NCI-H2029 (cell line): Measurements from ENCODE around the gene EML1.
"Not testable (repeated sequence)": the region's sequence is repeated elsewhere in the genome, so short reads cannot be mapped to it uniquely, and the experiment has no call there.

Experiments
- DNase-seq: peaks from one replicate; lab custom pipeline; 2025; lab: John Stamatoyannopoulos, UW

Gene EML1

DNA sequence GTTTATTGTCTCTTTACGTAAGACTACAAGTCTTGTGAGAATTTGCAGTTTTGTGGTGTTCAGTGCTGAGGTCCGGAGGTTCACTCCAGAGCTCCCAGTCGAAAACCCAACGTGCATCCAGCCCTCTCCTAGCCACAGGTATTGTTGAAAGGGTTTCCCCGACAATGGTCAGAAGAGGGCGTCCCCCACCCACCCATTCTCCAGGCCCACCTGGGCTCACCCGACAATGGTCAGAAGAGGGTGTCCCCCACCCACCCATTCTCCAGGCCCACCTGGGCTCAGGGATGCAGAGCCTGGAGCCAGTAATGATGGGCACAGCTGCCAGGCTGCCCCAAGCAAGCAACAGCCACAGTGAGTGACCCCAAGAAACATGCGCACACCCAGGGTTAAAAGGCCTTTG, 145.2 kb downstream of the EML1 start:
- no peak for DNase-seq

DNA sequence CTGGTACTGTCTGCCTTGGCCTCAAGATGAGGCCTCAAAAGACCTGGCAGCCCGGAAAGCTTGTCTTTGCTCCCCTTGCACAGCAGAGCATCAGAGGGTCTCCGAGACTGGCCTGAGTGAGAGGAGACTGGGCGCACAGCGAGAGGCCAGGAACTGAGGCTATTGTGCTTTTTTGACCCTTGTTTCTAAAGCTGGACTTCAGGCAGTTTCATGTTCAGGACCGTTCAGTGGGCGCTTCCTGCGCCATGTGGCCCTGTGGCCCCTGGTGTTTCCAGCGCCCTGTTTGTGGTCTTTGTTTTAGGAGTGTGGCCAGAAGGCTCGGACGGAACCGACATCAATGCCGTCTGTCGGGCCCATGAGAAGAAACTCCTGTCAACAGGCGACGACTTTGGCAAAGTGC, 145.7 kb downstream of the EML1 start:
- DNase-seq, result no peak

GRCh38 chr14:99939421-99939820, 146.2 kb downstream of the EML1 start:
- no peak for DNase-seq

DNA sequence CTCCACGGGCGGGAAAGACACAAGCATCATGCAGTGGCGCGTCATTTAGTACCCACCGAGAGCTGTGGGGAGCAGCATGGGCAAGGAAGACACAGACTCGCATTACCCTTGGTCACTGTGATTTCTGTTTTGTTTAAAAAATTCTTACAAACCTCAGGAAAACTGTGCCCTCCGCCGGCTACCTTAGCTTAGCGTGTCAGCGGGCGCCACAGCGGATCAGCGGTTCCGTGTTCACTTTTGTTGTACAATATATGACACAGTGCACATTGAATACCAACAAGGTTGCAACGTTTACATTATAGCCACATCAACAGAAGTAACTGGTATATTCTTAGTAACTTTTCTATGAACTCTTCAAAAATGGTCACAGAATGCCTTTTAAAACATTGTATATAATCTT, 146.9 kb downstream of the EML1 start:
- no peak for DNase-seq

DNA sequence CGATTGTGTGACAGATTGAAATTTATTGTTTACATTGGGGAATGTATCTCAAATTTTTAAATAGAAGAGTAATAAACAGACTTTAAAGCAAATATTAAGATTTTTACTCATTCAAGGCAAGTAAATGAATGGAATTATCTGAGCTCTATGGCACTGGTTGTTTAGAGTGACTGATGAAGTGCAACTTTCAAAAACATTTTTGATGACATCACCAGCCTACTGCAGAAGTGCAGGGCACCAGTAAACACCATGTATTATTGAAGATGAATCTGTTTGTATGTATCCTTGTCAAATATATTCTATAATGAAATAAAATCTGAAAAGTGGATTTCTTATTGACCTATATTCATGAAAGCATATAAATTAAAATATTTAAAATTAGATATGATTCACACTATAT, 148.0 kb downstream of the EML1 start:
- DNase-seq, result no peak

- DNase-seq, result no peak
Observed at GRCh38 chr14:99943620-99944019, 150.4 kb downstream of the EML1 start.

GRCh38 chr14:99944241-99944651, 151.0 kb downstream of the EML1 start:
- DNase-seq, result no peak

DNA sequence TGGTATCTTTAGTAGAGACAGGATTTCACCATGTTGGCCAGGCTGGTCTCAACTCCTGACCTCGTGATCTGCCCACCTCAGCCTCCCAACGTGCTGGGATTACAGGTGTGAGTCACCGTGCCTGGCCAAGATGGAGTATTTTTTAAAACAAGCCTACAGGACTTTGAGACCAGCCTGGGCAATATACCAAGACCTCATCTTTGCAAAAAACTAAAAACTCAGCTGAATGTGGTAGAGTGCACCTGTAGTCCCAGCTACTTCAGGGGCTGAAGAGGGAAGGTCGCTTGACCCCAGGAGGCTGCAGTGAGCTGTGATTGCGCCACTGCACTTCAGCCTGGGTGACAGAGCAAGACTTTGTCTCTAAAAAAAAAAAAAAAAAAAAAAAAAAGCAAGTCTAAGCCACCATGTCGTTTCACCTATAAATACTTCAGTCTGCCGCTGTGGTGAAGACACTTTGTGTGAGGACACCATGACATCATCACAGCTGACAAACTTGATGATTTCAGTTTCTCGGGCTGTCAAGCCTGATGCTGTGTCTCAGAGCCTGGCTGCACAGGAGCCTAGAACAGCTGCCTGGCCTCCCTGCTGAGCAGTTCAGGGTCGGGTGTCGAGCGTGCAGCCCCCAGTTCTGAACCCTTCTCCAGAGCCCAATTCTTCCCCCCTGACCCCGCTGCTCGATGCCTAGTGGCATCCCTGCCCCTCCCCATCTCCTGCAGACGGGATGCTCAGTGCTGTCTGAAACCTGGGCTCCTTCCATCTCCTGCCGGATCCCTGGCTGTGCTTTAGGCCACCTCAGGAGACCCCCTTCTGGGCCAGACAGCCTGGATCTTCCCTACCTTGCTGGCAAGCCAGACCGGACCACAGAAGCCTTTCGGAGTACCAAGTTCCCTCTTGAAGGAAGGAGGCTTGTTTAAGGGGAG, 152.8 kb downstream of the EML1 start:
- no peak for DNase-seq

GRCh38 chr14:99946652-99947489, 153.7 kb downstream of the EML1 start:
- DNase-seq, result no peak

GRCh38 chr14:99947695-99948094, 154.5 kb downstream of the EML1 start:
- DNase-seq, result no peak

DNA sequence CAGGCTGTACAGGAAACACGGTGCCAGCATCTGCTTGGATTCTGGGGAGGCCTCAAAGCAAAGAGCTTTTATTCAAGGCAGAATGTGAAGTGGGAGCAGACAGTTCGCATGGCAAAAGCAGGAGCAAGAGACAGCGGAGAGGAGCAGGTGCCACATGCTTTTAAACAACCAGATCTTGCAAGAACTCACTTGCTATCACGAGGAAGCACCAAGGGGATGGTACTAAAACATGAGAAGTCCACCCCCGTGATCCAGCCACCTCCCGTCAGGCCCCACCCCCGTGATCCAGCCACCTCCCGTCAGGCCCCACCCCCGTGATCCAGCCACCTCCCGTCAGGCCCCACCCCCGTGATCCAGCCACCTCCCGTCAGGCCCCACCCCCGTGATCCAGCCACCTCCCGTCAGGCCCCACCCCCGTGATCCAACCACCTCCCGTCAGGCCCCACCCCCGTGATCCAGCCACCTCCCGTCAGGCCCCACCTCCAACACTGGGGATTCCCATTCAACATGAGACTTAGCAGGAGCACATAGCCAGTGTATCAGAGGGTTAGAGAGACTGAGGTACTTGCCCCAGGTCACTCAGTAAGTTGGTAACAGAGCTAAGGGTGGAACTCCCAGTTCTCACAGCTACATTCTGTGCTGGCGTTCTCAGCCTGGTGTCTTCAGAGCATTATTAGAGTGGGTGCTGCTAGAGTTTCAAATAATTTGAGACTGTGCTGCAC, 156.0 kb downstream of the EML1 start:
- DNase-seq, result not testable (repeated sequence)

GRCh38 chr14:99950181-99950580, 157.0 kb downstream of the EML1 start:
- no peak for DNase-seq

- DNase-seq, result no peak
Observed at GRCh38 chr14:99951085-99951484, 157.9 kb downstream of the EML1 start.

- no peak for DNase-seq
Observed at GRCh38 chr14:99952039-99952438, 158.8 kb downstream of the EML1 start.

- DNase-seq, result no peak
Observed at GRCh38 chr14:99952453-99952852, 159.2 kb downstream of the EML1 start.

- no peak for DNase-seq
Observed at GRCh38 chr14:99955826-99956455, 162.7 kb downstream of the EML1 start.

- DNase-seq, result no peak
Observed at GRCh38 chr14:99958380-99958779, 165.2 kb downstream of the EML1 start.

GRCh38 chr14:99961826-99962518, 168.8 kb downstream of the EML1 start:
- no peak for DNase-seq

DNA sequence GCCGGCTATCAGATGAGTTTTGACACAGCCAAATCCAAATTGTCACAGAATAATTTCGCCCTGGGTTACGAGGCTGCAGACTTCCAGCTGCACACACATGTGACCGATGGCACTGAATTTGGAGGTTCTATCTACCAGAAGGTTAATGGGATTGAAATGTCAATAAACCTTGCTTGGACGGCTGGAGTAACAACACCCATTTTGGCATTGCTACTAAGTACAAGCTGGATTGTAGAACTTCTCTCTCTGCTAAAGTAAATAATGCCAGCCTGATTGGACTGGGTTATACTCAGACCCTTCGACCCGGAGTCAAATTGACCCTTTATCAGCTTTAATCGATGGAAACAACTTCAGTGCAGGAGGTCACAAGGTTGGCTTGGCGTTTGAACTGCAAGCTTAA, 171.8 kb downstream of the EML1 start:
- no peak for DNase-seq

DNA sequence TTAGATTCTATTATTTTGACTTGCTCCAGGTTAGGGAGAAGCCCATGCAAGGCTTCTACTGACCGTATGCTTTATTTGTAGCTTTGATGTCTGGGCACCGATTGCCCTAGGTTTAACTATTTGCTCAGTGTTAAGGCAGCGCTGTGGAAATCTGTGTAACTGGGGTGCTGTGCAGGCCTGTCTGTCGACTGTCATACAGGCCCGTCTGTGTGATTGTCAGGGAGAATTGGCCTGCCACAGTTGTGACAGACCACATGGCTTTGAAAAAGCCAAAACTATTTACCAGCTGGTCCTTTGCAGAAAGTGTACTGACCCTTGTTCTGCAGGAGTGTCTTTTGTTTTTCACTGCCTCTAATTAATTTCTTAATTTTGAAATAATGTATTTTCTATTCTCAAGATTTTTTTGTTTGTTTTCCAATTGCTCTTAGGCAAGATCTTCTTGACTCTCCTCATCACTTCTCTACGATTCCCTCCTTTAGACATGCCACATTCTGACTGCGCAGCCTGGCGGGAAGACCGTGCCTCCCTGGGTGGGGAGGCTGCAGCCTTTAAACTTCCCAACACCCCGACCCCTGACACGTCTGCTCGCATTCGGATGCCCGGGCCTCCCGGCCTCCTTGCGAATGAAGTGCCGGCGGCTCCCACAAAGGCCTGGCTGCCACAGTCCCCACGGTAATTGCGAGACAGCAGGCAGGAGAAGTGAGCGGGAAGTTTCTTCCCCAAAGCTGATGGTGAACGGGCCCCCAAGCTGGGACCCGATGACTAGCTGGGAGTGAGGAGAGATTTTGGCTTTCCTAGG, 173.0 kb downstream of the EML1 start:
- DNase-seq, result no peak
